Measurements from ENCODE around the gene NDP.

Gene NDP

GRCh38 chrX:43973249-43974099 is at the start of gene NDP:
Gene NDP (minus strand): TSS chrX:43973390. CDS start chrX:43958645, 14,745 bp downstream.
- peaks cover 12% of the 10 kb centered on the region for H3K4me1 Mint-ChIP-seq
- H3K27ac Mint-ChIP-seq = no peak within 1 kb of the TSS
- H3K9me3 Mint-ChIP-seq = no peaks in the 10 kb centered on the region
- ATAC-seq (no peak), DNase-seq (no peak)
- peaks cover 26% of the 10 kb centered on the region for H3K27me3 Mint-ChIP-seq
- H3K36me3 Mint-ChIP-seq (ENCODE audit: low read depth) = no peaks in the 10 kb centered on the region
- peak within 1 kb of the TSS; percentile 48 for H3K4me3 Mint-ChIP-seq

- DNase-seq (no peak), ATAC-seq (no peak)
- Mint-ChIP-seq H3K4me3 (no peak overlapping the region), H3K27me3 (no peaks in the 10 kb centered on the region), H3K36me3 (ENCODE audit: low read depth) (no peaks in the 10 kb centered on the region), H3K27ac (no peak overlapping the region), H3K4me1 (peaks cover 4% of the 10 kb centered on the region), H3K9me3 (no peaks in the 10 kb centered on the region)
Measured at GRCh38 chrX:44022964-44023363, 49.8 kb upstream of the NDP start.

GRCh38 chrX:44020693-44021092 is 47.5 kb upstream of the NDP start:
- H3K27me3 Mint-ChIP-seq = no peaks in the 10 kb centered on the region
- no peak overlapping the region for H3K4me3 Mint-ChIP-seq
- H3K9me3 Mint-ChIP-seq = no peaks in the 10 kb centered on the region
- H3K27ac Mint-ChIP-seq = no peak overlapping the region
- no peak for ATAC-seq
- peaks cover 4% of the 10 kb centered on the region for H3K4me1 Mint-ChIP-seq
- H3K36me3 Mint-ChIP-seq (ENCODE audit: low read depth) = no peaks in the 10 kb centered on the region
- DNase-seq = no peak

- no peaks in the 10 kb centered on the region for H3K36me3 Mint-ChIP-seq (ENCODE audit: low read depth)
- H3K27me3 Mint-ChIP-seq = no peaks in the 10 kb centered on the region
- no peak overlapping the region for H3K4me3 Mint-ChIP-seq
- DNase-seq (no peak), ATAC-seq (no peak)
- H3K9me3 Mint-ChIP-seq = no peaks in the 10 kb centered on the region
- H3K27ac Mint-ChIP-seq = no peak overlapping the region
- H3K4me1 Mint-ChIP-seq = no peaks in the 10 kb centered on the region
Measured at GRCh38 chrX:44019911-44020310, 46.7 kb upstream of the NDP start.

GRCh38 chrX:44017676-44018075 is 44.5 kb upstream of the NDP start:
- Mint-ChIP-seq H3K27me3 (no peaks in the 10 kb centered on the region), H3K4me1 (peaks cover 12% of the 10 kb centered on the region), H3K27ac (no peak overlapping the region), H3K9me3 (no peaks in the 10 kb centered on the region), H3K4me3 (no peak overlapping the region), H3K36me3 (ENCODE audit: low read depth) (no peaks in the 10 kb centered on the region)
- ATAC-seq = no peak
- DNase-seq = no peak

GRCh38 chrX:44016906-44017305 is 43.7 kb upstream of the NDP start:
- no peak overlapping the region for H3K4me3 Mint-ChIP-seq
- DNase-seq (no peak), ATAC-seq (no peak)
- no peaks in the 10 kb centered on the region for H3K27me3 Mint-ChIP-seq
- no peak overlapping the region for H3K27ac Mint-ChIP-seq
- H3K36me3 Mint-ChIP-seq (ENCODE audit: low read depth) = no peaks in the 10 kb centered on the region
- H3K4me1 Mint-ChIP-seq = peaks cover 20% of the 10 kb centered on the region
- H3K9me3 Mint-ChIP-seq = no peaks in the 10 kb centered on the region

- Mint-ChIP-seq H3K27ac (peak overlapping the region; percentile 59), H3K4me3 (no peak overlapping the region), H3K36me3 (ENCODE audit: low read depth) (no peaks in the 10 kb centered on the region), H3K27me3 (no peaks in the 10 kb centered on the region), H3K4me1 (peaks cover 24% of the 10 kb centered on the region), H3K9me3 (no peaks in the 10 kb centered on the region)
- DNase-seq = peak; percentile 61
- ATAC-seq = peak; percentile 100
Measured at GRCh38 chrX:44012484-44013096, 39.4 kb upstream of the NDP start.

GRCh38 chrX:44011506-44011905 is 38.3 kb upstream of the NDP start:
- no peak overlapping the region for H3K4me3 Mint-ChIP-seq
- H3K4me1 Mint-ChIP-seq = peaks cover 24% of the 10 kb centered on the region
- H3K9me3 Mint-ChIP-seq = no peaks in the 10 kb centered on the region
- no peaks in the 10 kb centered on the region for H3K27me3 Mint-ChIP-seq
- H3K27ac Mint-ChIP-seq = no peak overlapping the region
- DNase-seq (no peak), ATAC-seq (no peak)
- H3K36me3 Mint-ChIP-seq (ENCODE audit: low read depth) = no peaks in the 10 kb centered on the region

GRCh38 chrX:44010626-44011025 is 37.4 kb upstream of the NDP start:
- Mint-ChIP-seq H3K36me3 (ENCODE audit: low read depth) (no peaks in the 10 kb centered on the region), H3K27me3 (no peaks in the 10 kb centered on the region), H3K9me3 (no peaks in the 10 kb centered on the region), H3K4me3 (no peak overlapping the region), H3K4me1 (peaks cover 24% of the 10 kb centered on the region), H3K27ac (no peak overlapping the region)
- ATAC-seq (no peak), DNase-seq (no peak)

GRCh38 chrX:44006081-44006480 is 32.9 kb upstream of the NDP start:
- H3K27me3 Mint-ChIP-seq = no peaks in the 10 kb centered on the region
- H3K4me1 Mint-ChIP-seq = no peaks in the 10 kb centered on the region
- H3K36me3 Mint-ChIP-seq (ENCODE audit: low read depth) = no peaks in the 10 kb centered on the region
- H3K4me3 Mint-ChIP-seq = no peak overlapping the region
- DNase-seq = no peak
- H3K27ac Mint-ChIP-seq = no peak overlapping the region
- no peaks in the 10 kb centered on the region for H3K9me3 Mint-ChIP-seq
- no peak for ATAC-seq

GRCh38 chrX:44003975-44004374 is 30.8 kb upstream of the NDP start:
- no peak overlapping the region for H3K4me3 Mint-ChIP-seq
- no peak overlapping the region for H3K27ac Mint-ChIP-seq
- H3K4me1 Mint-ChIP-seq = no peaks in the 10 kb centered on the region
- DNase-seq (no peak), ATAC-seq (no peak)
- H3K9me3 Mint-ChIP-seq = no peaks in the 10 kb centered on the region
- H3K36me3 Mint-ChIP-seq (ENCODE audit: low read depth) = no peaks in the 10 kb centered on the region
- H3K27me3 Mint-ChIP-seq = no peaks in the 10 kb centered on the region

GRCh38 chrX:44002567-44002966 is 29.4 kb upstream of the NDP start:
- no peak overlapping the region for H3K27ac Mint-ChIP-seq
- H3K4me1 Mint-ChIP-seq = no peaks in the 10 kb centered on the region
- ATAC-seq = no peak
- H3K9me3 Mint-ChIP-seq = no peaks in the 10 kb centered on the region
- H3K27me3 Mint-ChIP-seq = no peaks in the 10 kb centered on the region
- H3K4me3 Mint-ChIP-seq = no peak overlapping the region
- no peak for DNase-seq
- no peaks in the 10 kb centered on the region for H3K36me3 Mint-ChIP-seq (ENCODE audit: low read depth)

- no peaks in the 10 kb centered on the region for H3K36me3 Mint-ChIP-seq (ENCODE audit: low read depth)
Measured at GRCh38 chrX:43998374-43998773, 25.2 kb upstream of the NDP start.

GRCh38 chrX:43996491-43996890 is 23.3 kb upstream of the NDP start:
- H3K4me3 Mint-ChIP-seq = no peak overlapping the region
- no peaks in the 10 kb centered on the region for H3K36me3 Mint-ChIP-seq (ENCODE audit: low read depth)
- H3K27ac Mint-ChIP-seq = no peak overlapping the region
- no peaks in the 10 kb centered on the region for H3K4me1 Mint-ChIP-seq
- no peaks in the 10 kb centered on the region for H3K27me3 Mint-ChIP-seq
- DNase-seq (no peak), ATAC-seq (no peak)
- H3K9me3 Mint-ChIP-seq = no peaks in the 10 kb centered on the region

More at GRCh38 chrX:43998374-43998773, 25.2 kb upstream of the NDP start:
- no peak for ATAC-seq
- Mint-ChIP-seq H3K27ac (no peak overlapping the region), H3K9me3 (no peaks in the 10 kb centered on the region), H3K4me1 (no peaks in the 10 kb centered on the region), H3K27me3 (no peaks in the 10 kb centered on the region), H3K4me3 (no peak overlapping the region)
- DNase-seq = no peak

GRCh38 chrX:43986083-43986482 is 12.9 kb upstream of the NDP start:
- no peak overlapping the region for H3K4me3 Mint-ChIP-seq
- peaks cover 2% of the 10 kb centered on the region for H3K27me3 Mint-ChIP-seq
- no peaks in the 10 kb centered on the region for H3K36me3 Mint-ChIP-seq (ENCODE audit: low read depth)
- DNase-seq (no peak), ATAC-seq (no peak)
- no peak overlapping the region for H3K27ac Mint-ChIP-seq
- H3K4me1 Mint-ChIP-seq = no peaks in the 10 kb centered on the region
- no peaks in the 10 kb centered on the region for H3K9me3 Mint-ChIP-seq
